CD1c-positive myeloid dendritic cell (primary cell): ENCODE measurements around the gene RPSA.
"Not testable (repeated sequence)": the region's sequence is repeated elsewhere in the genome, so short reads cannot be mapped to it uniquely, and the experiment has no call there.

Experiments
- DNase-seq: peaks from one replicate; pipeline ENCODE4 v3.0.0-alpha.2; 2016; ENCODE audit errors: extremely low spot score

RPSA gene

GRCh38 chr3:39456159-39456558 lies 49.6 kb downstream of the RPSA start:
- no peak for DNase-seq

- DNase-seq: no peak
Observed at GRCh38 chr3:39457361-39457760, 50.8 kb downstream of the RPSA start.

- DNase-seq: not testable (repeated sequence)
Observed at GRCh38 chr3:39458579-39458978, 52.1 kb downstream of the RPSA start.

GRCh38 chr3:39460677-39461076 lies 54.2 kb downstream of the RPSA start:
- DNase-seq: no peak
